ENCODE measurements around the gene ZEB2.

The ZEB2 gene

GRCh38 chr2:144501118-144501517, 18.8 kb downstream of the ZEB2 start:
- peak; percentile 28 to 56 for DNase-seq (ENCODE audit: low read depth in 2 of 2)
- H3K4me3 ChIP-seq (replicated peaks in 1 of 2; ENCODE audit: low read depth in 2 of 2, low read length in 2 of 2) = no peak overlapping the region
- TF ChIP-seq CTCF (IDR thresholded peaks at IDR 0.05; ENCODE audit: low read depth, low read length) = no peak

GRCh38 chr2:144500563-144500962, 19.4 kb downstream of the ZEB2 start:
- DNase-seq (ENCODE audit: low read depth in 2 of 2) = no peak
- TF ChIP-seq CTCF (IDR thresholded peaks at IDR 0.05; ENCODE audit: low read depth, low read length) = no peak
- H3K4me3 ChIP-seq (replicated peaks in 1 of 2; ENCODE audit: low read depth in 2 of 2, low read length in 2 of 2) = no peak overlapping the region

GRCh38 chr2:144498277-144498676, 21.6 kb downstream of the ZEB2 start:
- no peak for DNase-seq (ENCODE audit: low read depth in 2 of 2)
- no peak overlapping the region for H3K4me3 ChIP-seq (replicated peaks in 1 of 2; ENCODE audit: low read depth in 2 of 2, low read length in 2 of 2)
- no peak for TF ChIP-seq CTCF (IDR thresholded peaks at IDR 0.05; ENCODE audit: low read depth, low read length)

- no peak for DNase-seq (ENCODE audit: low read depth in 2 of 2)
- no peak overlapping the region for H3K4me3 ChIP-seq (replicated peaks in 1 of 2; ENCODE audit: low read depth in 2 of 2, low read length in 2 of 2)
- TF ChIP-seq CTCF (IDR thresholded peaks at IDR 0.05; ENCODE audit: low read depth, low read length) = no peak
These were observed 22.8 kb downstream of the ZEB2 start for GRCh38 chr2:144496977-144497598.

- DNase-seq (ENCODE audit: low read depth in 2 of 2) = no peak
- no peak for TF ChIP-seq CTCF (IDR thresholded peaks at IDR 0.05; ENCODE audit: low read depth, low read length)
- H3K4me3 ChIP-seq (replicated peaks in 1 of 2; ENCODE audit: low read depth in 2 of 2, low read length in 2 of 2) = no peak overlapping the region
These were observed 23.6 kb downstream of the ZEB2 start for GRCh38 chr2:144496092-144496976.

- DNase-seq (ENCODE audit: low read depth in 2 of 2) = peak in 1 of 2 donors; percentile 15
- TF ChIP-seq CTCF (IDR thresholded peaks at IDR 0.05; ENCODE audit: low read depth, low read length) = no peak
These were observed 24.5 kb downstream of the ZEB2 start for GRCh38 chr2:144495227-144496091.

More at GRCh38 chr2:144495227-144496091, 24.5 kb downstream of the ZEB2 start:
- no peak overlapping the region for H3K4me3 ChIP-seq (replicated peaks in 1 of 2; ENCODE audit: low read depth in 2 of 2, low read length in 2 of 2)
